ENCODE measurements around the gene PRR20G.
"Not testable (repeated sequence)": the region's sequence is repeated elsewhere in the genome, so short reads cannot be mapped to it uniquely, and the experiment has no call there.

PRR20G gene

GRCh38 chr3:127287840-127288239 is at the start of gene PRR20G:
Gene PRR20G, minus strand, starts transcription at chr3:127288046. Its CDS starts 681 bp downstream, at chr3:127287365.
- no peak for DNase-seq (ENCODE audit: low read depth)

DNA sequence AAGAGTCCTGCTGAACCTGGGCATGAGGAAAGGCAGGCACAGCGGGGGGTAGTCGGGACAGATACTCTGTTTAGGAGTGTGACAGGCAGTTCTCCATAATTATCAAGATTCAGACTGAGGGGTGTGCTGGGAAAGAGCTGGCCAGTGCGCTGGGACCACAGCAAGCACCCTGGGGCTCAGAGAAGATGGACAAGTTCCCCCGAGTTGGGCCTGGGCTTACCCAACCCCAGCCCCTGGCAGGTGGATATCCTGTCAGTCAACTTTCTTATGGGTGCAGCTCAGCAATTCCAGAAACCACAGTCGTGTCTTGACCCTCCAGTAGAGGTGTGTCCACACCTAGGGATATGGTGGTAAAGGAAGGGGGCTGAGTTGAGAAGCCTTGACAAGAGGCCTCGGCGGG is 49.2 kb upstream of the PRR20G start:
- DNase-seq (ENCODE audit: low read depth): no peak

GRCh38 chr3:127336101-127336500 is 48.3 kb upstream of the PRR20G start:
- no peak for DNase-seq (ENCODE audit: low read depth)

GRCh38 chr3:127330385-127330784 is 42.5 kb upstream of the PRR20G start:
- DNase-seq (ENCODE audit: low read depth): no peak

DNA sequence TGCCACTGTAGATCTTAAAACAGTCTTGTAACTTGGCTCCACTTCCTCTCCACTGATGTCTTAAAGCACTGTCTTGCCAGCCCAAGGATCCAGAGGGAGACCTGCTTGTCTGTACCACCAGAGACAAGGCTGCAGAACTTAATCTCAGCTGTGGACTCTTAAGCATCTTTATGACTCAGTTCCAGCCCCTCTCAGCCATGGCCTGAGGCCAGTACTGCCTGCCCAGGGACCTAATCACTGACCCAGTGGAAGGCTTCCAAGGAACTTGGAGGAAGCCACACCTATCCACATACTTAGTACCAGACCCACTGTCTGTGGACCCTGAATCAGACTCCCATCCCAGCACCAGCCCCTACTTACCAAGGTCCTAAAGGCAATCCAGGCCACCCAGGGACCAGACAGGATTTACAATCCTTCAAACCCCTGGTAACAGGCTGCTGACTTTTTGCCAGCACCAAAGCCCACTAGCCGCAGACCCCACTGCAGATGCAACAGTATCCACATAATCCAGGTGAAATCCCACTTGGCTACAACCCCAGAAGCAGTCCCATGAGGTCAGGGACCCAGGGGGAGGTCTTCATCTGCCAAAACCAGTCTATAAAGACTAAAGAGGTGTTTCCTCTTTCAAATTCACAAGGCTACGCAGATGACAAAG is 41.9 kb upstream of the PRR20G start:
- DNase-seq (ENCODE audit: low read depth): no peak

GRCh38 chr3:127328421-127328820 is 40.6 kb upstream of the PRR20G start:
- no peak for DNase-seq (ENCODE audit: low read depth)

DNA sequence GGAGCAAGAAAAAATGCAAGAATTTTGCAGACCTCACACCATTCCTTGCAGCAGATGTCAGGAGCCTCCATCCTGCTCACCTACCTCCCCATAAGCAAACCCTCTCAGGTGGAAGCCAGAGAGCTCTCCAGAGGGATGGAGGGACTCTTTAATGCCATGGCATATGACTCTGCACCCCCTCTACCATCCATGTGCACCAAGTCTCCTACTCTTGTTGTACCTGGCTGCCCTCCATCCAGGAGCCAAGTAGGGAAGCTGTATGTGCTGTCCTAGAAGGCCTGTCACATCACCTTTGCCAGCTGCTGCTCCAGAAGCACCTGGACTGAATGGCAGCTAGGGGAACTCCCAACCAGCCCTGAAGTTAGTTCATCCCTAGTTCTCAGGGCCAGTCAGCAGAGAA is 38.5 kb upstream of the PRR20G start:
- DNase-seq (ENCODE audit: low read depth): no peak

DNA sequence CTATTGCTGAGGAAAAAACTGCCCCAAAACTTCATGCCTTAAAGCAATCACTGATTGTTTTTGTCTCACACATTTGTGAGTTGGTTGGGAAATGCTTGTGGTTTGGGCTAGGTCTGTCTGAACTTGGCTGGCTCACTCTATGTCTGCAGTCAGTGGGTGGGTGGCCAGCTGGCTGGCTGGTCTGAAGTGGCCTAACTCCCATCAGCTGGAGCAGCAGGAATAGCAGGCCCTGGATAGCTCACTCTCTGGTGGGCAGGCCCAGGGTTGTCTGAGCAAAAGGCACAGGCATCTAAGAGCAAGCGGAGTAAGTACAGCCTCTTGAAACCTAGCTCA is 37.7 kb upstream of the PRR20G start:
- no peak for DNase-seq (ENCODE audit: low read depth)

DNA sequence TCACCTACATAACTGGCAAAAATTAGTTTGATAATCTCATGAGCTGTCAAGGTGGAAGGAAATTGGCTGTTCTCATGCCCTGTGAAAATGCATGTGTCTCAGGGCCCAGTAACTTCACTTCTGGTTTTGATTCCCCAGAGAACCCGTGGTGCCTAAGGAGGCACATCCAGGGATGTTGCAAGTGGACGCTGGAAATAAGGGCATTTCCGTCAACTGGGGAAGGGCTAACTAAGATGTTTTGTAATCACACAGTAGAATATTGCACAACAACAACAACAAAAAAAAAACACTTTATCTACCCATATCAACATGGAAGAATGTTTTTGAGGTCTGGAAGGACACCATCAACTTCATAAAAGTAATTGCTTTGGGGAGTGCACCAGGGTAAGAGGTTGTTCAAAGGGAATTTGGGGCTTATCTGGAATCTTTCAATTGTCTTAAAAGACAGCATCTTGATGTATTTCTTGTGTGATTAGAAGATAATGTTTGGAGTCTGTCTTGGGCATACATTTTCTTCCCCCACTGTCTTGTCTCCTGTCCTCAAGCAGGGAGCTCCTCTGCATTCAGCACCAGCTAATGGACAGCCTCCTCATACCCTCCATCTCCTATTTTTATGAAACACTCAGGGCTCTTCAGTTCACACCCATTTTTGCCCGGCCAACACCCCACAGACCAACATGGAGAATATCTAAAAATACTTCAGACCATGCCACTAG is 37.2 kb upstream of the PRR20G start:
- DNase-seq (ENCODE audit: low read depth): no peak

DNA sequence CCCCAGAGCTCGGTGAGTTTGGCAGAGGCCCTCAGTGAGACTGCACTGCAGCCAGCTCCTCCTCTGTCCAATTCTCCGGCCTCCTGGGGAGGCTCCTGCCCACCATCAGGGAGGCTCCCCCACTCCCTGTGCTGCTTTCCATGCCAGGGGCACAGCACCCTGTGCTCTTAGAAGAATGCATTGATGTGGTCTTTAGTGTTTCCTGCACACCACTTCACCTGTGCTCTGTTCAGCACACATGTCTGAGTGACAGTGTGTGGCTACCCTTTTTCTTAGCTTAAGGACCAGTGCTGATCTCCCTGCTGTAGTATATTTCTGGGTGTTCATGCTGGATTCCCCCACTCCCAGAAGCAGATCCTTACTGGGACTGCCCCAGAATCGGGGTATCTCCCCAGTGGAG is 36.2 kb upstream of the PRR20G start:
- no peak for DNase-seq (ENCODE audit: low read depth)

DNA sequence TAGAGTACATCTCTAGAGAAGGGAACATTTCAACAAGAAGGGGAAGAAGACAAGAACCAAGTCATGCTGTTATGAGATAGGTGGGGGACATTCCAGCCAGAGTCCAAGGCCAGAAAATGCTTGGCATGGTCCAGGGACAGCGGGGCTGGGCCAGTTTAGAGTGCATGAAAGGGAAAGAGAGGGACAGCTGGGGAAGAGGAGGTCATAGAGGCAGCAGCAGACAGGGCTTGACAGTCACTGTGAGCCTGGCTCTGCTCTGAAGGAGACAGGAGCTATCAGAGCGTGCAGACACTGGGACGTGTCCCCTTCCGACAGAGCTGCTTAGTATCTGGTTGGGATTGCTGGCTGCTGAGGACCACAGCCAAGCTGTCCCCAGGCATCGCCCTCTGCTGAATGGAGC is 35.7 kb upstream of the PRR20G start:
- DNase-seq (ENCODE audit: low read depth): no peak

- no peak for DNase-seq (ENCODE audit: low read depth)
Measured at GRCh38 chr3:127321371-127321770, 33.5 kb upstream of the PRR20G start.

DNA sequence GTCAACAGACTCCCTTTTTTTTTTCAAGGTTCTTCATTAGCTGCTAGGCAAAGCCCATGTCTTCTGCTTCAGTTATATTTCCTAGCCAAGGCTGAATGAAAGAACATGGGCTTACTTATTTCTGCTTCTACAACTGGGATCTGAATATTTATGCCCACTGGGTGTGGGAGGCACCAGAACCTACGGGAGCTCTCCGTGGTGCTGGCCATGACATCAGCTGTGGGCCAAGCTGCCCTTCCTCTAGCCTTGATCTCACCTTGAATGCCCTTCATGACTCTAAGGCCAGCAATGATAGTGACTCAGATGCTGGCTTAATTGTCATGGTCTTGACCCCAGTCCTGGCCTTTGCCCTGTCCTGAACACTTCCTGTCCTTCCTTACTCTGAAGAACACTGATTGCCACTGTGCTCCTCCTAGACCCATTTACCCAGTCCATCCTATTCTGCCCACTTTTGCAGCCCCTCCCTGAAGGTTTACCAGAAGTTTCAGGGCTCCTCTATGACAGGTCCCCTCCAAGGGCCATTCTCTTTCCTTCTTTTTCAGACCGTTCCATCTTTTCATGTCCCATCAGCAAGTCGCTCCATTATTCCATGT is 32.8 kb upstream of the PRR20G start:
- no peak for DNase-seq (ENCODE audit: low read depth)

- DNase-seq (ENCODE audit: low read depth): no peak
Measured at GRCh38 chr3:127316685-127317084, 28.8 kb upstream of the PRR20G start.

DNA sequence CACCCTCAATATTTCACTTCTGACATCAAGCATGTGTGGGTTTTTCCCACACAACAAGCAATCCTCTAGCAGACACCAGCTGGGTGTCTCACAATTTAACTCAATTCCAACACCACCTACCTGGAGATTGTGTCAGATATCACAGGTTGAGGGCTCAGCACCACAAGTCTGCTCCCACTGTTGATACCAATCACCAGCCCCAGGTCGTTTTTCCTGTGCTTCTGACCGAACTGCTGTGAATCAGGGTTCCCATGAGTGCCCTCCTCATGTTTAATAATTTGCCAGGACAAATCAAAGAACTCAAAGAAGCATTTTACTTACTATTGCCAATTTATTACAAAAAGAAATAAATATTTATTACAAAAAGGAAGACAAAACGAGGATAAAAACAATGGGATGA is 25.0 kb upstream of the PRR20G start:
- DNase-seq (ENCODE audit: low read depth): no peak

DNA sequence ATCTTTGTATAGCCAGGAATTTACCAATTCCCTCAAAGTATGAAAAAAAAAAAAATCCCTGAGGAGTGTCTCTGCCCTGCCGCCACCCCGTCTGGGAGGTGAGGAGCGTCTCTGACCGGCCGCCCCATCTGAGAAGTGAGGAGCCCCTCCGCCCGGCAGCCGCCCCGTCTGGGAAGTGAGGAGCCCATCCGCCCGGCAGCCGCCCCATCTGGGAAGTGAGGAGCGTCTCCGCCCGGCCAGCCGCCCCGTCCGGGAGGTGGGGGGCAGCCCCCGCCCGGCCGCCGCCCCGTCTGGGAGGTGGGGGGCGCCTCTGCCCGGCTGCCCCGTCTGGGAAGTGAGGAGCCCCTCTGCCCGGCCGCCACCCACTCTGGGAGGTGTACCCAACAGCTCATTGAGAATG is 21.0 kb upstream of the PRR20G start:
- DNase-seq (ENCODE audit: low read depth): not testable (repeated sequence)

DNA sequence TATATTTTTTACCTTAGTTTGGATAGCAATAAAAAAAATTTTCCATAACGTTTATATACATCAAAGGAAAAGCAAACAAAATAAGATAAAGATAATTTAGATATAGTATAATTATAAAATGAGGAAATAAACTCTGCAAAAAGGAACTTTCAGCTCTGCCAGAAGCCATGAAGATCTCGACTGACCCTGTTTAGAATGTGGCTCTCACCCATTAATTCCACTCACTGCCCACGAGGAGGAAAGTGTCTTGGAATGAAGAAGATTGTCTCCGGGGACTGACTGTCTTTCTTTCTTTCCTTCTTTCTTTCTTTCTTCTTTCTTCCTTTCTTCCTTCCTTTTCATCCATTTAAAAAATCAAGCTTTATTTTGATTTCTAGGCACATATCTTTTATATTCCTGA is 20.1 kb upstream of the PRR20G start:
- no peak for DNase-seq (ENCODE audit: low read depth)

- no peak for DNase-seq (ENCODE audit: low read depth)
Measured at GRCh38 chr3:127307112-127307835, 19.4 kb upstream of the PRR20G start.

DNA sequence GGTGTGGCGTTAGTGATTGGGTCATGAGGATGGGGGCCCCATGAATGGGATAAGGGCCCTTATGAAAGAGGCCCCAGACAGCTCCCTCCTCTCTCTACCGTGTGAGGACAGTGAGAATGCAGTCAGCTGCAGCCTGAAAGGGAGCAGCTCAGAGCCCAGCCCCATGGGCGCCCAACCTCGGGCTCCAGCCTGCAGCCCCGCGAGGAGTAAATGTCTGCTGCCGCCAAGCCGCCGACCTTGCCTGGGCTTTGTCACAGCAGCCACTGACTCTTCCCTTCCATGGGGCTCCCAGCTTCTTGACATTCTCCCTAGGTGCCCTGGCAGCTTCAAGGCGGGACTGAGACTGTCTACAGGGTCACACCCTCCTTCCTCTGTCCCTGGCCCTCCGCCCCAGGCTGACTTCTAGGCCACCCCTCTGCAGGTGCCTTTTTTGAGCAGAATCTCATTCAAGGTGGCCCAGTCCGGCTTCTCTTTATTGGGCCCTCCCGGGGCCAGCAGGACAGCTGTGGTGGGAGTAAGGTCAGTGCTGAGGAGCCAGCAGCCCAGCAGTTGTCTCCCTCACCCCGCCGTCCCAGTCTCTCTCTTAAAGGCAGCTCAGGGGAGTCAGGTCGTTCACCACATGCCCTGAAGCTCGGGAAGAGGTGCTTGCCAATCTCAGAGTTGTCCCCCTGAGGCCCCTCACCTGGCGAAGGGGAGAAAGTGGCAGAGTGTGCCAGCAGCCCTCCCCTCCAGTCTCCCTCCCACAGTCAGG is 18.7 kb upstream of the PRR20G start:
- DNase-seq (ENCODE audit: low read depth): no peak

DNA sequence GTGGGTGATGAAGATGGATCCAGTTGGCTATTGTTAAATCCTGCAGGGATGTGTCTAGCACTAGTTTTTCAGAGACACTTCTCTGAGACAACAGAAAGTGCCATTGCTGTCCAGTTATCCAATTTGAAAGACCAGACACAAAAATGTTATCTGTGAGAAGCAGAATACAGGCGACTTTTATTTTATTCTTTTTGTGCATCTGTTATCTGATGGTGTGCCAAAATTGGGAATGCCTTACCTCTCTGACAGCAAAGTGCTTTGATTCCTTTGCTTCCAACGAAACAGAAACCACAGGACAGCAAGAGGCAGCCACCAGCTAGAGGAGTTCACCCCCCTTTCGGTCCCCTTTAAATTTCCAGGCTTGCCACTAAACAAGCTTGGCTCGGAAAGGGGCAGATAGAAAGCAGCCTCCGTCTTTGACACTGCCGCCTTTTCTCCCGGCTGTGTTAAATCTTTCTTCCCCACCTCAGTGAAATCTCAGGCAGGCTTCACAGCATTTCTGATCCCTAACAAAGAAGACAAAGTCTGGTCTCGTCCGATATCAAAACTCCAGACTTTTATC is 17.7 kb upstream of the PRR20G start:
- DNase-seq (ENCODE audit: low read depth): no peak

- DNase-seq (ENCODE audit: low read depth): no peak
Measured at GRCh38 chr3:127304121-127304744, 16.4 kb upstream of the PRR20G start.
